SK-N-MC (cell line): ENCODE measurements around the gene ZNF761.

ENCODE experiments used
- EZH2 ChIP-seq: fragments of 200-600 bp; sonication (generic); IDR thresholded peaks from one replicate; pipeline ENCODE4 v1.6.1; 2017; ENCODE audit warnings: antibody characterized with exemption
- FOXP2 ChIP-seq: optimal IDR thresholded peaks from 2 replicates; pipeline ENCODE3; 2011; ENCODE audit warnings: mild to moderate bottlenecking, moderate library complexity; ENCODE audit not compliant: insufficient read depth; ENCODE audit errors: extremely low read length, control extremely low read depth
- POLR2AphosphoS5 ChIP-seq: IDR thresholded peaks from 2 replicates; pipeline ENCODE4 v1.6.1; 2012; ENCODE audit warnings: mild to moderate bottlenecking, low read depth, low read length, borderline replicate concordance

DNA sequence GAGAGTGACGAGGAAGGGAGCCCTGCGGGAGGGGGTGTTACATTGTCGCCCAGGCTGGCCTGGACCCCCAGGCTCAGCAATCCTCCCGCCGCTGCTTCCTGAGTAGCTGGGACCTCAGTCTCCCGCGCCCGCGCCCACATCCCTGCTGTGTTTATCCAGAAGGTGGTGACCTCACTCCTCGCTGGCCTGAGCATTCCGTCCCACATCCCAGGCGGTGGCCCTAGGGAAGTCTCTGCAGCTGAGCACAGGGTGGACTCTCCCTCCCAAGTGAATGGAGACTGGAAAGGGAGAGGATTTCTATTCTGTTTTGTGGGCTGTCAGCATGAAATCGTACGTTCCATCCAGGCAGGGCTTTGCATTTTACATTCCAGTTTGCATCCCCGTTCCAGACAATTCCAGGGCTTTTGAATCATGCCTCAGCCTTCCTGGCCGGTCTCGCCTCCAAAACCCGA, 37.2 kb upstream of the ZNF761 start:
- TF ChIP-seq EZH2 (no peak), POLR2AphosphoS5 (no peak), FOXP2 (no peak)
